ENCODE results near the gene CUX1.

- TF ChIP-seq EZH2 (IDR thresholded peaks at IDR 0.05; ENCODE audit: borderline replicate concordance, control insufficient read depth, low read depth, low read length) (no peak), ZSCAN29 (IDR thresholded peaks at IDR 0.05) (no peak), ESRRA (IDR thresholded peaks at IDR 0.05; ENCODE audit: low read length) (no peak), POLR2AphosphoS5 (IDR thresholded peaks at IDR 0.05; ENCODE audit: low read length) (no peak), KDM1A (IDR thresholded peaks at IDR 0.05; ENCODE audit: borderline replicate concordance) (no peak), CEBPB (IDR thresholded peaks at IDR 0.05; ENCODE audit: borderline replicate concordance in 1 of 2, low read depth in 2 of 2, low read length in 2 of 2) (no peak), POU2F2 (IDR thresholded peaks at IDR 0.05; ENCODE audit: borderline replicate concordance, low read depth, low read length) (no peak), RELA (IDR thresholded peaks at IDR 0.05; ENCODE audit: borderline replicate concordance, partially characterized antibody) (no peak), RAD51 (IDR thresholded peaks at IDR 0.05) (no peak), RAD21 (IDR thresholded peaks at IDR 0.05; ENCODE audit: insufficient read depth, low read depth, low read length) (no peak), ZBED1 (IDR thresholded peaks at IDR 0.05; ENCODE audit: borderline replicate concordance) (no peak), SREBF2 (IDR thresholded peaks at IDR 0.05; ENCODE audit: low read length) (no peak)
- TF ChIP-seq, protein P1, sequence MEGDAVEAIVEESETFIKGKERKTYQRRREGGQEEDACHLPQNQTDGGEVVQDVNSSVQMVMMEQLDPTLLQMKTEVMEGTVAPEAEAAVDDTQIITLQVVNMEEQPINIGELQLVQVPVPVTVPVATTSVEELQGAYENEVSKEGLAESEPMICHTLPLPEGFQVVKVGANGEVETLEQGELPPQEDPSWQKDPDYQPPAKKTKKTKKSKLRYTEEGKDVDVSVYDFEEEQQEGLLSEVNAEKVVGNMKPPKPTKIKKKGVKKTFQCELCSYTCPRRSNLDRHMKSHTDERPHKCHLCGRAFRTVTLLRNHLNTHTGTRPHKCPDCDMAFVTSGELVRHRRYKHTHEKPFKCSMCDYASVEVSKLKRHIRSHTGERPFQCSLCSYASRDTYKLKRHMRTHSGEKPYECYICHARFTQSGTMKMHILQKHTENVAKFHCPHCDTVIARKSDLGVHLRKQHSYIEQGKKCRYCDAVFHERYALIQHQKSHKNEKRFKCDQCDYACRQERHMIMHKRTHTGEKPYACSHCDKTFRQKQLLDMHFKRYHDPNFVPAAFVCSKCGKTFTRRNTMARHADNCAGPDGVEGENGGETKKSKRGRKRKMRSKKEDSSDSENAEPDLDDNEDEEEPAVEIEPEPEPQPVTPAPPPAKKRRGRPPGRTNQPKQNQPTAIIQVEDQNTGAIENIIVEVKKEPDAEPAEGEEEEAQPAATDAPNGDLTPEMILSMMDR (IDR thresholded peaks at IDR 0.05 in 2 of 3, conservative IDR thresholded peaks at IDR 0.05 in 1 of 3; ENCODE audit: control insufficient read depth in 2 of 3, extremely low read depth in 1 of 3, insufficient read depth in 1 of 3, low read depth in 3 of 3, low read length in 3 of 3): no peak
- TF ChIP-seq, protein P2, sequence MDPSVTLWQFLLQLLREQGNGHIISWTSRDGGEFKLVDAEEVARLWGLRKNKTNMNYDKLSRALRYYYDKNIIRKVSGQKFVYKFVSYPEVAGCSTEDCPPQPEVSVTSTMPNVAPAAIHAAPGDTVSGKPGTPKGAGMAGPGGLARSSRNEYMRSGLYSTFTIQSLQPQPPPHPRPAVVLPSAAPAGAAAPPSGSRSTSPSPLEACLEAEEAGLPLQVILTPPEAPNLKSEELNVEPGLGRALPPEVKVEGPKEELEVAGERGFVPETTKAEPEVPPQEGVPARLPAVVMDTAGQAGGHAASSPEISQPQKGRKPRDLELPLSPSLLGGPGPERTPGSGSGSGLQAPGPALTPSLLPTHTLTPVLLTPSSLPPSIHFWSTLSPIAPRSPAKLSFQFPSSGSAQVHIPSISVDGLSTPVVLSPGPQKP (IDR thresholded peaks at IDR 0.05; ENCODE audit: low read depth, low read length): no peak
Measured at GRCh38 chr7:102085218-102085772, 267.9 kb downstream of the CUX1 start.
